OCI-LY7 (cell line): ENCODE data around the gene PIK3C2B. TPM values are rescaled to one million over a fixed set of nuclear protein-coding genes. Genes with fewer than 3 reads are reported as not detected.

Source experiments
- BruUV-seq: library from RNA; stranded (reverse); fragments of 400-500 nt; replicated peaks from 2 replicates; lab custom pipeline; 2021; lab: Mats Ljungman, UMichigan
- CTCF ChIA-PET: fragments of 300-600 bp; sonication (Branson Sonifier 250); formaldehyde crosslinking; loops from one replicate; lab custom pipeline; 2022; ENCODE audit warnings: antibody characterized with exemption; ENCODE audit not compliant: unreplicated experiment; lab: Charles Lee
- POLR2A ChIA-PET: fragments of 300-600 bp; sonication (Branson Sonifier 250); formaldehyde crosslinking; loops from one replicate; lab custom pipeline; 2022; ENCODE audit warnings: antibody characterized with exemption; lab: Charles Lee
- DNase-seq: peaks from one replicate; pipeline ENCODE4 v3.0.0-alpha.2; 2015; ENCODE audit warnings: low spot score
- H2AFZ ChIP-seq: fragments of 200-600 bp; sonication (generic), shearing (Covaris generic); 2 replicates; pipeline ENCODE4 v1.6.1; 2014; ENCODE audit warnings: mild to moderate bottlenecking, antibody characterized with exemption, low read length, moderate library complexity
- H3K27ac ChIP-seq: fragments of 200-600 bp; sonication (generic); 2 replicates; pipeline ENCODE4 v1.5.1; 2014; ENCODE audit warnings: mixed run types, low read depth, mild to moderate bottlenecking, moderate library complexity, low read length, inconsistent platforms; ENCODE audit not compliant: poor library complexity, severe bottlenecking
- H3K36me3 ChIP-seq: fragments of 200-600 bp; sonication (generic); 2 replicates; pipeline ENCODE4 v1.6.1; 2014; ENCODE audit warnings: mild to moderate bottlenecking, antibody characterized with exemption, low read length, moderate library complexity, mixed read lengths; ENCODE audit not compliant: insufficient read depth
- H3K4me1 ChIP-seq: fragments of 200-600 bp; sonication (generic); 2 replicates; pipeline ENCODE4 v1.5.1; 2014; ENCODE audit warnings: mild to moderate bottlenecking, low read length; ENCODE audit not compliant: insufficient read depth, poor library complexity, severe bottlenecking
- H3K4me2 ChIP-seq: fragments of 200-600 bp; sonication (generic); 2 replicates; pipeline ENCODE4 v1.6.1; 2014; ENCODE audit warnings: mild to moderate bottlenecking, low read length
- H3K4me3 ChIP-seq: fragments of 200-600 bp; sonication (generic); 2 replicates; pipeline ENCODE4 v1.5.1; 2014; ENCODE audit warnings: mild to moderate bottlenecking, low read depth, low read length; ENCODE audit not compliant: poor library complexity, severe bottlenecking
- H3K79me2 ChIP-seq: fragments of 200-600 bp; sonication (generic); 2 replicates; pipeline ENCODE4 v1.6.1; 2016; ENCODE audit warnings: low read depth, mild to moderate bottlenecking, low read length, moderate library complexity, mixed read lengths; ENCODE audit not compliant: insufficient read depth
- H3K9me2 ChIP-seq: fragments of 200-600 bp; sonication (generic); 2 replicates; pipeline ENCODE4 v1.6.1; 2016; ENCODE audit warnings: mild to moderate bottlenecking, low read length, mixed read lengths; ENCODE audit not compliant: insufficient read depth
- H3K9me3 ChIP-seq: fragments of 200-600 bp; sonication (generic); 2 replicates; pipeline ENCODE4 v1.6.1; 2014; ENCODE audit warnings: mild to moderate bottlenecking, mixed run types, low read length, mixed read lengths
- H4K20me1 ChIP-seq: fragments of 200-600 bp; sonication (generic); 2 replicates; pipeline ENCODE4 v1.6.1; 2014; ENCODE audit warnings: mild to moderate bottlenecking, antibody characterized with exemption, low read length, moderate library complexity, mixed read lengths; ENCODE audit not compliant: insufficient read depth
- CTCF ChIP-seq: fragments of 200-600 bp; sonication (generic); conservative IDR thresholded peaks from 2 replicates; pipeline ENCODE4 v1.5.1; 2014; ENCODE audit warnings: mild to moderate bottlenecking, antibody characterized with exemption, low read length, moderate library complexity, mixed read lengths
- EZH2phosphoT487 ChIP-seq: fragments of 200-600 bp; sonication (generic); IDR thresholded peaks from 2 replicates; pipeline ENCODE4 v1.6.1; 2018; ENCODE audit warnings: low read depth, borderline replicate concordance, mild to moderate bottlenecking, mixed run types, antibody characterized with exemption, low read length, moderate library complexity, mixed read lengths
- intact Hi-C: fragments of 100-400 bp; cut with micrococcal nuclease; formaldehyde crosslinking; loops from one replicate; pipeline ENCODE4 v1.10.0; 2022; ENCODE audit not compliant: unreplicated experiment
- total RNA-seq, 2 experiments: library from RNA; depleted of rRNA in 1 of 2; stranded (reverse); fragments of >200 nt in 1 of 2; shearing (Covaris generic) in 1 of 2; gene quantifications; 2 replicates each; pipeline ENCODE4 v1.2.3, GENCODE V29; 2014 to 2022

PIK3C2B gene
- total RNA-seq, 2 experiments from 2014 or later, result 12.5 to 43.9 TPM

- Histone ChIP-seq H4K20me1 (peaks cover 13% of the 10 kb centered on the region; the same call in 1 of the 2 replicates), H2AFZ (no peak overlapping the region), H3K79me2 (peaks cover 98% of the 10 kb centered on the region), H3K4me1 (peaks cover 70% of the 10 kb centered on the region), H3K9me3 (peaks cover 6% of the 10 kb centered on the region; the same call in 1 of the 2 replicates), H3K4me2 (peak overlapping the region; percentile 22; the same call in 1 of the 2 replicates), H3K36me3 (peaks cover 100% of the 10 kb centered on the region), H3K9me2 (no peaks in the 10 kb centered on the region), H3K4me3 (no peak overlapping the region), H3K27ac (peak overlapping the region; percentile 71)
- DNase-seq, result no peak
- intact Hi-C loops, result loop anchor here (2.0 to 10.0 kb wide), 3 partner anchors 35 to 765 kb away; partner anchors contain the start of gene LAX1
- ChIA-PET POLR2A (interaction anchor here (0.6 to 8.8 kb wide), 5 partner anchors 13 to 35 kb away, joined by 3 to 131 read pairs (median 5); partner anchors contain the start of genes MDM4 and PIK3C2B), CTCF (interaction anchor here (0.9 kb wide), 1 partner anchor 17 kb away, joined by 6 read pairs; no protein-coding TSS in a partner anchor)
- BruUV-seq, result no TSS peak
- peak; percentile 54 for TF ChIP-seq CTCF
- TF ChIP-seq EZH2phosphoT487, result no peak
Measured at GRCh38 chr1:204529371-204529895, 34.8 kb upstream of the PIK3C2B start.

- H3K4me1 ChIP-seq, result peaks cover 77% of the 10 kb centered on the region
- H2AFZ ChIP-seq, result no peak overlapping the region
- peaks cover 13% of the 10 kb centered on the region; the same call in 1 of the 2 replicates for H4K20me1 ChIP-seq
- no peak overlapping the region for H3K4me3 ChIP-seq
- DNase-seq, result peak; percentile 73
- H3K4me2 ChIP-seq, result peak overlapping the region; percentile 31
- TF ChIP-seq CTCF (no peak), EZH2phosphoT487 (no peak)
- ChIA-PET CTCF (interaction anchor here (0.9 kb wide), 1 partner anchor 16 kb away, joined by 6 read pairs; no protein-coding TSS in a partner anchor), POLR2A (interaction anchor here (0.8 to 8.8 kb wide), 6 partner anchors 10 to 34 kb away, joined by 3 to 131 read pairs (median 4); partner anchors contain the start of genes MDM4 and PIK3C2B)
- H3K27ac ChIP-seq, result peak overlapping the region; percentile 71
- peaks cover 100% of the 10 kb centered on the region for H3K36me3 ChIP-seq
- H3K79me2 ChIP-seq, result peaks cover 99% of the 10 kb centered on the region
- no TSS peak for BruUV-seq
- peaks cover 14% of the 10 kb centered on the region; the same call in 1 of the 2 replicates for H3K9me3 ChIP-seq
- intact Hi-C loops, result loop anchor here (2.0 to 10.0 kb wide), 3 partner anchors 36 to 764 kb away; partner anchors contain the start of gene LAX1
- no peaks in the 10 kb centered on the region for H3K9me2 ChIP-seq
Measured at GRCh38 chr1:204528677-204529076, 34.1 kb upstream of the PIK3C2B start.
